Metanephros (tissue), 2 donors: Measurements from ENCODE around the gene PLAGL1. TPM values are rescaled to one million over a fixed set of nuclear protein-coding genes. Genes with fewer than 3 reads are reported as not detected.

Experiments used
- small RNA-seq: library from RNA; depleted of rRNA; stranded (forward); fragments of <200 nt; gene quantifications from one replicate; pipeline ENCODE3, GENCODE V24; 2014; ENCODE audit warnings: low replicate concordance
- total RNA-seq: library from RNA; depleted of rRNA; stranded (reverse); fragments of >200 nt; gene quantifications from one replicate; pipeline ENCODE4 v1.2.3, GENCODE V29; 2014

PLAGL1 gene
- total RNA-seq = 80.4 TPM

GRCh38 chr6:144008120-144008811 lies at the start of gene PLAGL1:
TSS of gene PLAGL1 (minus strand) at chr6:144008259. CDS start at chr6:143948136, 60,123 bp downstream.

Small RNAs within 50 kb of the gene (small RNA-seq; reads per million reads assigned to genes)
- not detected for gene RF02143

Other genes starting within 250 kb of the PLAGL1 start
- gene LTV1, start 164.9 kb downstream of the PLAGL1 start, total RNA-seq = 12.9 TPM
- gene ZC2HC1B, start 143.8 kb downstream of the PLAGL1 start, total RNA-seq = 0.93 TPM
- gene SF3B5, start 87.3 kb upstream of the PLAGL1 start, total RNA-seq = 119 TPM
- gene STX11, start 142.3 kb upstream of the PLAGL1 start, total RNA-seq = 6.8 TPM